Stimulated activated CD8-positive, alpha-beta memory T cell treated with anti-CD3 and anti-CD28 coated beads, Interleukin-15, amount 100 ng/mL, for 48 hours (primary cell): Measurements from ENCODE around the gene TM7SF2.

Experiments used
- DNase-seq, 2 donors: peaks; one replicate each; pipeline ENCODE4 v3.0.0-alpha.2; 2020; ENCODE audit warnings: low read depth in 2 of 2

Gene TM7SF2

GRCh38 chr11:65156256-65156655, 44.6 kb downstream of the TM7SF2 start:
- DNase-seq = no peak

DNA sequence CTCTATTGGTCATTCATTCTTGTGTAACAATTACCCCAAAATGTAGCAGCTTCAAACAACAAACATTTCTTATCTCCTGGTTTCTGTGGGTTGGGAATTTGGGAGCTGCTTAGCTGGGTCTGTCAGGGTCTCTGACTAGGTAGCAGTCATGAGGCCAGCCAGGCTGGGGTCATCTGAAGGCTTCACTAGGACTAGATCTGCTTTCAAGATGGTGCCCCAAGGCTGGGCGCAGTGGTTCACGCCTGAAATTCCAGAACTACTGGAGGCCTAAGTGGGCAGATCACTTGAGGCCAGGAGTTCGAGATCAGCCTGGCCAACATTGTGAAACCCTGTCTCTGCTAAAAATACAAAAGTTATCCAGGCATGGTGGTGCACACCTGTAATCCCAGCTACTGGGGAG, 45.3 kb downstream of the TM7SF2 start:
- DNase-seq = no peak

DNA sequence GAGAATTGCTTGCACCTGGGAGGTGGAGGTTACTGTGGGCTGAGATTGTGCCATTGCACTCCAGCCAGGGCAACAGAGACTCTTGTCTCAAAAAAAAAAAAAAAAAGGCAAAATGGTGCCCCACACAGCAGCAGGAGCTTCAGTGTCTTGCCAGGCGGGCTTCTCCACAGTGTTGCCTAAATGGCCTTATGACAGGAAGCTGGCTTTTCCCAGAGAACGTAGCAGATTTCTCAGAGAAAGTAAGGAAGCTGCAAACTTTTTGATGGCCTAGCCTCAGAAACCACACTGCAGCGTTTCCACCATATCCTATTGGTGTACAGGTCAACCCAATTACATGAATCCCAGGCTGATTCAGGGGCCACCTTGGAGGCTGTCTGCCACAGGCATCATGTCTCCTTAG, 45.7 kb downstream of the TM7SF2 start:
- no peak for DNase-seq

GRCh38 chr11:65159012-65159411, 47.3 kb downstream of the TM7SF2 start:
- no peak for DNase-seq

DNA sequence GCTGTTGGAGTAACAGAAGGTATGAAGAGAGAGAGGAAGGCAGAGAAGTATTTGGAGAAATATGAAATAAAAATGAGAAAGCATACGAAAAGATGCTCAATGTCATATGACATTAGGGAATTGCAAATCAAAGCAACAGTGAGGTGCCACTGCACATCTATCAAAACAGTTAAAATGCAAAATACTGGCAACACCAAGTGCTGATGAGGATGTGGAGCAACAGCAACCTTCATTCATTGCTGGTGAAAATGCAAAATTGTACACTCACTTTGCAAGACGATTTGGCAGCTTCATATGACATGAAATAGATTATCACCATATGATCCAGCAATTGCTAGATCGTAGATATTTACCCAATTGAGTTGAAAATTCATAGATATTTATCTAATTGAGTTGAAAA, 49.0 kb downstream of the TM7SF2 start:
- DNase-seq = no peak

- DNase-seq = no peak
Measured at GRCh38 chr11:65163684-65164083, 52.0 kb downstream of the TM7SF2 start.
